Progenitor cell of endocrine pancreas (in vitro differentiated cells): ENCODE measurements around the gene ADAMTSL5. TPM values are rescaled to one million over a fixed set of nuclear protein-coding genes. Genes with fewer than 3 reads are reported as not detected.
"Not testable (repeated sequence)": the region's sequence is repeated elsewhere in the genome, so short reads cannot be mapped to it uniquely, and the experiment has no call there.

ENCODE experiments used
- DNase-seq: peaks from one replicate; pipeline ENCODE4 v3.0.0; 2021; ENCODE audit warnings: low spot score; ENCODE audit not compliant: unreplicated experiment
- H3K27ac Mint-ChIP-seq: 2 replicates; pipeline ENCODE4 v1.8.0; 2021; ENCODE audit warnings: mild to moderate bottlenecking, moderate library complexity, mixed read lengths
- H3K27me3 Mint-ChIP-seq: 2 replicates; pipeline ENCODE4 v1.8.0; 2021; ENCODE audit warnings: mixed read lengths
- H3K36me3 Mint-ChIP-seq: 2 replicates; pipeline ENCODE4 v1.8.0; 2022; ENCODE audit warnings: mixed read lengths; ENCODE audit not compliant: insufficient read depth
- H3K4me1 Mint-ChIP-seq: 2 replicates; pipeline ENCODE4 v1.8.0; 2021; ENCODE audit warnings: low read depth, mixed read lengths
- H3K4me3 Mint-ChIP-seq: 2 replicates; pipeline ENCODE4 v1.8.0; 2021; ENCODE audit warnings: low read depth, mild to moderate bottlenecking, moderate library complexity, mixed read lengths
- H3K9me3 Mint-ChIP-seq: 2 replicates; pipeline ENCODE4 v1.8.0; 2021; ENCODE audit warnings: low read depth, mixed read lengths
- CTCF ChIP-seq: fragments of 200-600 bp; sonication (generic); IDR thresholded peaks from one replicate; pipeline ENCODE4 v1.5.0; 2021; ENCODE audit warnings: antibody characterized with exemption, mild to moderate bottlenecking; ENCODE audit not compliant: unreplicated experiment
- total RNA-seq: library from RNA; stranded (reverse); gene quantifications from 2 replicates; pipeline ENCODE4 v1.2.1, GENCODE V29; 2021

ADAMTSL5 gene
- total RNA-seq, 1 donor from 2014 or later = 2.3 TPM

GRCh38 chr19:1540365-1540925 is 27.6 kb upstream of the ADAMTSL5 start:
- Mint-ChIP-seq H3K27ac (no peak overlapping the region), H3K4me1 (no peaks in the 10 kb centered on the region), H3K27me3 (peaks cover 26% of the 10 kb centered on the region), H3K9me3 (no peaks in the 10 kb centered on the region), H3K36me3 (no peaks in the 10 kb centered on the region), H3K4me3 (no peak overlapping the region)
- TF ChIP-seq CTCF = no peak
- DNase-seq = no peak

GRCh38 chr19:1539749-1540148 is 26.9 kb upstream of the ADAMTSL5 start:
- H3K36me3 Mint-ChIP-seq, H3K9me3 Mint-ChIP-seq, H3K4me3 Mint-ChIP-seq, H3K27ac Mint-ChIP-seq, H3K4me1 Mint-ChIP-seq, DNase-seq: not testable (repeated sequence)
- peaks cover 26% of the 10 kb centered on the region for H3K27me3 Mint-ChIP-seq

GRCh38 chr19:1538978-1539377 is 26.2 kb upstream of the ADAMTSL5 start:
- H3K4me1 Mint-ChIP-seq = no peaks in the 10 kb centered on the region
- no peaks in the 10 kb centered on the region for H3K36me3 Mint-ChIP-seq
- no peak overlapping the region for H3K27ac Mint-ChIP-seq
- no peaks in the 10 kb centered on the region for H3K9me3 Mint-ChIP-seq
- H3K4me3 Mint-ChIP-seq = no peak overlapping the region
- peaks cover 22% of the 10 kb centered on the region for H3K27me3 Mint-ChIP-seq
- no peak for TF ChIP-seq CTCF
- DNase-seq = no peak

- DNase-seq, H3K4me3 Mint-ChIP-seq, H3K27ac Mint-ChIP-seq, H3K27me3 Mint-ChIP-seq, H3K36me3 Mint-ChIP-seq, H3K4me1 Mint-ChIP-seq, H3K9me3 Mint-ChIP-seq: not testable (repeated sequence)
Measured at GRCh38 chr19:1535699-1536098, 22.9 kb upstream of the ADAMTSL5 start.

GRCh38 chr19:1534972-1535371 is 22.2 kb upstream of the ADAMTSL5 start:
- Mint-ChIP-seq H3K4me3 (no peak overlapping the region), H3K9me3 (no peaks in the 10 kb centered on the region), H3K36me3 (no peaks in the 10 kb centered on the region), H3K27ac (no peak overlapping the region), H3K4me1 (no peaks in the 10 kb centered on the region), H3K27me3 (peaks cover 7% of the 10 kb centered on the region)
- no peak for DNase-seq
- TF ChIP-seq CTCF = no peak

GRCh38 chr19:1533510-1534150 is 20.8 kb upstream of the ADAMTSL5 start:
- Mint-ChIP-seq H3K36me3 (no peaks in the 10 kb centered on the region), H3K27me3 (peaks cover 8% of the 10 kb centered on the region), H3K4me1 (no peaks in the 10 kb centered on the region), H3K27ac (no peak overlapping the region), H3K4me3 (no peak overlapping the region), H3K9me3 (no peaks in the 10 kb centered on the region)
- DNase-seq = no peak
- TF ChIP-seq CTCF = no peak
